Mucosa of stomach (tissue), 1 donor: ENCODE results near the gene PDE4B.

ENCODE experiments used
- H3K27me3 ChIP-seq: one replicate; pipeline ENCODE4 v1.7.0; 2013; ENCODE audit warnings: mild to moderate bottlenecking, low read length; ENCODE audit not compliant: control insufficient read depth, insufficient read depth
- H3K36me3 ChIP-seq: one replicate; pipeline ENCODE4 v1.7.0; 2013; ENCODE audit warnings: low read length; ENCODE audit not compliant: control insufficient read depth, insufficient read depth
- H3K4me1 ChIP-seq: one replicate; pipeline ENCODE4 v1.7.0; 2013; ENCODE audit warnings: mild to moderate bottlenecking, low read length; ENCODE audit not compliant: control insufficient read depth, insufficient read depth
- H3K4me3 ChIP-seq: one replicate; pipeline ENCODE4 v1.7.0; 2013; ENCODE audit warnings: low read length
- H3K9ac ChIP-seq: one replicate; pipeline ENCODE4 v1.7.0; 2013; ENCODE audit warnings: mild to moderate bottlenecking, low read length, moderate library complexity
- H3K9me3 ChIP-seq: one replicate; pipeline ENCODE4 v1.7.0; 2013; ENCODE audit warnings: mild to moderate bottlenecking, low read length, moderate library complexity; ENCODE audit not compliant: control insufficient read depth
- donor health status: Pancreatic carcinoma.

Gene PDE4B

GRCh38 chr1:66197785-66198184 lies 405.1 kb downstream of the PDE4B start:
- no peaks in the 10 kb centered on the region for H3K27me3 ChIP-seq
- H3K9ac ChIP-seq = no peak overlapping the region
- no peaks in the 10 kb centered on the region for H3K4me1 ChIP-seq
- H3K36me3 ChIP-seq = no peaks in the 10 kb centered on the region
- H3K4me3 ChIP-seq = no peak overlapping the region
- no peaks in the 10 kb centered on the region for H3K9me3 ChIP-seq

DNA sequence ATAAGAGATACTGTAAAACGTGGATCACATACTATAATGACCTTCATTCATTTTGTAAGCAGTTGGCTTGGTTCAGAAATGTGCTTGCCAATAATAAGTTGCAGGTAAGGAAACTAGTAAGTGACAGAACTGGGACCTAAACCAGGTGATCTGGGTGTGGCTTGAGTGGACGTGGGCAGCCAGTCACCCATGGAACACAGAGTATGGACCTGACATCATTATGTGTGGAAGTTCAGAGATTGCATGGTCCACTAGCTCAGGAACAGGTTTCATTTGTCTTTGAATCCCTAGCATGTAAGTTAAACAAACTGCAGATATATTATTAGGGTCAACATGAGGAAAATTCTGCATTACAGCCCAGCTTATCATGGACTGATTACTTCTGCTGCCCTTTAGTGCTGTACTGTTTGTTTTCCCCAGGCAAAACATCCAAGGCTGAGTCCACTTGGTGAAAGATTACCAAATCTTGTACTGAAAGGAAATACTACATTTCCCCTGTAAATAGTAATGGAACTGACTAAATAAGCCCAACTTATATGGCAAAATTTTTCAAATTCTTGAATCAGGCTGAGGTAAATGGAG lies 414.0 kb downstream of the PDE4B start:
- Histone ChIP-seq H3K9ac (no peak overlapping the region), H3K36me3 (no peaks in the 10 kb centered on the region), H3K9me3 (no peaks in the 10 kb centered on the region), H3K4me1 (no peaks in the 10 kb centered on the region), H3K4me3 (no peak overlapping the region), H3K27me3 (no peaks in the 10 kb centered on the region)

DNA sequence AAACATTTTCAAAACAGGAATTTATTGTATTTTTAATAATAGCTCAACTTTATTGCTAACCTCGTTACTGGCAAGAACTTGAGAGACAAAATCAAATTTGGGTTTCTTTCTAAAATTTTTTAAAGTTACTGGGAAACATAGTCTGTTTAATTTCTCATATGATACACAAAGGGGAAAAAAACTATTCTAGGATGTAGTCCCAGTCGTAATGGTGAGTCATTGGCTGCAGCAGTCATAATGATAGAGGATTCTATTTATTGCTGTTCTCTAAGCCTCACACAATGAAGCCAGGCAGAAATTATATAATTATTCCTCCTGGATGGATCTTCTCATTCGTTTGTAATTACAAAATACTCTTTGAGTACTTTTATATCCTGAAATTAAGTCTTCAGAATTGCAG lies 414.8 kb downstream of the PDE4B start:
- Histone ChIP-seq H3K27me3 (no peaks in the 10 kb centered on the region), H3K9me3 (no peaks in the 10 kb centered on the region), H3K36me3 (no peaks in the 10 kb centered on the region), H3K4me1 (no peaks in the 10 kb centered on the region), H3K9ac (no peak overlapping the region), H3K4me3 (no peak overlapping the region)

- Histone ChIP-seq H3K4me3 (no peak overlapping the region), H3K27me3 (no peaks in the 10 kb centered on the region), H3K36me3 (no peaks in the 10 kb centered on the region), H3K9ac (no peak overlapping the region), H3K4me1 (no peaks in the 10 kb centered on the region), H3K9me3 (no peaks in the 10 kb centered on the region)
Measured at GRCh38 chr1:66208632-66209031, 415.9 kb downstream of the PDE4B start.

GRCh38 chr1:66210635-66211244 lies 418.0 kb downstream of the PDE4B start:
- Histone ChIP-seq H3K4me3 (no peak overlapping the region), H3K27me3 (no peaks in the 10 kb centered on the region), H3K9ac (no peak overlapping the region), H3K4me1 (no peaks in the 10 kb centered on the region), H3K36me3 (no peaks in the 10 kb centered on the region), H3K9me3 (no peaks in the 10 kb centered on the region)

- H3K36me3 ChIP-seq = no peaks in the 10 kb centered on the region
- H3K9ac ChIP-seq = no peak overlapping the region
- no peaks in the 10 kb centered on the region for H3K4me1 ChIP-seq
- H3K27me3 ChIP-seq = no peaks in the 10 kb centered on the region
- no peaks in the 10 kb centered on the region for H3K9me3 ChIP-seq
- H3K4me3 ChIP-seq = no peak overlapping the region
Measured at GRCh38 chr1:66211521-66211920, 418.8 kb downstream of the PDE4B start.

GRCh38 chr1:66213491-66213890 lies 420.8 kb downstream of the PDE4B start:
- no peaks in the 10 kb centered on the region for H3K36me3 ChIP-seq
- no peak overlapping the region for H3K4me3 ChIP-seq
- no peak overlapping the region for H3K9ac ChIP-seq
- no peaks in the 10 kb centered on the region for H3K4me1 ChIP-seq
- H3K9me3 ChIP-seq = no peaks in the 10 kb centered on the region
- H3K27me3 ChIP-seq = no peaks in the 10 kb centered on the region

GRCh38 chr1:66214901-66215300 lies 422.2 kb downstream of the PDE4B start:
- H3K36me3 ChIP-seq = no peaks in the 10 kb centered on the region
- H3K9me3 ChIP-seq = no peaks in the 10 kb centered on the region
- no peak overlapping the region for H3K9ac ChIP-seq
- H3K27me3 ChIP-seq = no peaks in the 10 kb centered on the region
- no peak overlapping the region for H3K4me3 ChIP-seq
- H3K4me1 ChIP-seq = no peaks in the 10 kb centered on the region

- no peaks in the 10 kb centered on the region for H3K9me3 ChIP-seq
- H3K4me3 ChIP-seq = no peak overlapping the region
- H3K27me3 ChIP-seq = no peaks in the 10 kb centered on the region
- no peaks in the 10 kb centered on the region for H3K4me1 ChIP-seq
- H3K36me3 ChIP-seq = no peaks in the 10 kb centered on the region
- no peak overlapping the region for H3K9ac ChIP-seq
Measured at GRCh38 chr1:66217021-66217420, 424.3 kb downstream of the PDE4B start.

GRCh38 chr1:66217561-66217960 lies 424.9 kb downstream of the PDE4B start:
- H3K4me3 ChIP-seq = no peak overlapping the region

GRCh38 chr1:66220477-66220876 lies 427.8 kb downstream of the PDE4B start:
- Histone ChIP-seq H3K4me3 (no peak overlapping the region), H3K9ac (no peak overlapping the region), H3K4me1 (no peaks in the 10 kb centered on the region), H3K27me3 (no peaks in the 10 kb centered on the region), H3K36me3 (no peaks in the 10 kb centered on the region), H3K9me3 (no peaks in the 10 kb centered on the region)

More at GRCh38 chr1:66217561-66217960, 424.9 kb downstream of the PDE4B start:
- Histone ChIP-seq H3K9me3 (no peaks in the 10 kb centered on the region), H3K27me3 (no peaks in the 10 kb centered on the region), H3K4me1 (no peaks in the 10 kb centered on the region), H3K9ac (no peak overlapping the region), H3K36me3 (no peaks in the 10 kb centered on the region)

GRCh38 chr1:66223681-66224080 lies 431.0 kb downstream of the PDE4B start:
- no peak overlapping the region for H3K4me3 ChIP-seq
- H3K9me3 ChIP-seq = no peaks in the 10 kb centered on the region
- H3K27me3 ChIP-seq = no peaks in the 10 kb centered on the region
- H3K4me1 ChIP-seq = no peaks in the 10 kb centered on the region
- H3K9ac ChIP-seq = no peak overlapping the region
- no peaks in the 10 kb centered on the region for H3K36me3 ChIP-seq

DNA sequence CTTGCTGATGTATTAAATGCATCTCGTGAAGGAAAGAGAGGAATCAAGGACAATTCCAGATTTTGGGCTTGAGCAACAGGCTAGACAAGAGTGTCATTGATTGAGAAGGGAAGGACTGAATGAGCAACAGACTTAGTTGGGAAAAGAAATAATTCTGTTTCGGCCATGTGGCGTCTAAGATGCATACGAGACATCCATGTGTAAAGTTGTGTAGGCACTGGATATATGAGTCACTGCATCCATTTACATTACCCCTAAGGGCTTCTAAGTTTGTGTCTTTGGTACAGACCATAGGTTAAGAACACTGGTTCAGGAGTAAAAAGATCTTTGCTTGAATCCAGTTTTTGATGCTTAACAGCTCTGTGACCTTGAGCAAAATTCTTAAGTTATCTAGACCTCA lies 434.3 kb downstream of the PDE4B start:
- Histone ChIP-seq H3K9me3 (no peaks in the 10 kb centered on the region), H3K9ac (no peak overlapping the region), H3K4me1 (no peaks in the 10 kb centered on the region), H3K36me3 (no peaks in the 10 kb centered on the region), H3K27me3 (no peaks in the 10 kb centered on the region), H3K4me3 (no peak overlapping the region)
